Activated B cell treated with CpG ODN at 0.5 μM for 24 hours (primary cell): Measurements from ENCODE around the gene SRSF3. TPM values are rescaled to one million over a fixed set of nuclear protein-coding genes. Genes with fewer than 3 reads are reported as not detected.

Experiments used
- ATAC-seq: fragments of 200-7000 bp; cut with Tn5 transposase; one replicate; pipeline ENCODE4 v1.10.0; 2021; ENCODE audit warnings: low read depth, mild to moderate bottlenecking, moderate library complexity
- CTCF ChIA-PET: fragments of 350-600 bp; sonication (Branson Sonifier 250); formaldehyde crosslinking; loops from one replicate; lab custom pipeline; 2021; ENCODE audit warnings: antibody characterized with exemption; lab: Charles Lee
- POLR2A ChIA-PET: fragments of 350-600 bp; sonication (Branson Sonifier 250); formaldehyde crosslinking; loops from one replicate; lab custom pipeline; 2021; ENCODE audit warnings: antibody characterized with exemption; lab: Charles Lee
- DNase-seq: peaks from one replicate; pipeline ENCODE4 v3.0.0; 2022
- H3K27ac Mint-ChIP-seq: one replicate; pipeline ENCODE4 v1.8.0; 2020; ENCODE audit warnings: mixed read lengths
- H3K27me3 Mint-ChIP-seq: one replicate; pipeline ENCODE4 v1.8.0; 2021; ENCODE audit warnings: mixed read lengths
- H3K36me3 Mint-ChIP-seq: one replicate; pipeline ENCODE4 v1.8.0; 2021; ENCODE audit warnings: low read depth, mixed read lengths
- H3K4me1 Mint-ChIP-seq: one replicate; pipeline ENCODE4 v1.8.0; 2021; ENCODE audit warnings: mixed read lengths
- H3K4me3 Mint-ChIP-seq: one replicate; pipeline ENCODE4 v1.8.0; 2020; ENCODE audit warnings: mild to moderate bottlenecking, mixed read lengths
- H3K9me3 Mint-ChIP-seq: one replicate; pipeline ENCODE4 v1.8.0; 2020; ENCODE audit warnings: mixed read lengths
- CTCF ChIP-seq: fragments of 200-600 bp; IDR thresholded peaks from one replicate; pipeline ENCODE4 v1.8.0; 2022; ENCODE audit warnings: antibody characterized with exemption, mild to moderate bottlenecking
- intact Hi-C: fragments of 100-400 bp; cut with micrococcal nuclease; formaldehyde crosslinking; loops from one replicate; pipeline ENCODE4 v1.15.1; 2024
- total RNA-seq: library from RNA; stranded (reverse); gene quantifications from 2 replicates; pipeline ENCODE4 v1.2.3, GENCODE V29; 2022

The SRSF3 gene
- total RNA-seq, 1 donor from 2014 or later: 421 TPM

DNA sequence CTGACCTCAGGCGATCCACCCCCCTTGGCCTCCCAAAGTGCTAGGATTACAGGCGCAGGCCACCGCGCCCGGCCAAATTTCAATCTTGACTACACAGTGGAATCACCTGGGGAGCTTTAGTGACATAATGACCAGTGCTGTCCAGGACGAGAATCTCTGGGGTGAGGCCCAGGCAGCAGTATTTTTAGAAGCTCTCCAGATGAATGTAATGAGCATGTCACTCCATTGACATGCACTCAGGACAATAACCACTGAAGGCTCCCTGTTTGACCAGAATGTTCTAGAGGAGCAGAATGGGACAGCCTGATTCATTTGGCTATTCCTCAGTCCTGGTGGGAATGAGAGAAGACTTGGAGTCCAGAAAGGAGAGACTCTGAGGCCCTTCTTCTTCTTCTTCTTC is 39.2 kb downstream of the SRSF3 start:
- Mint-ChIP-seq H3K27me3 (no peaks in the 10 kb centered on the region), H3K36me3 (no peaks in the 10 kb centered on the region), H3K4me3 (no peak overlapping the region), H3K9me3 (no peaks in the 10 kb centered on the region), H3K4me1 (peaks cover 22% of the 10 kb centered on the region), H3K27ac (no peak overlapping the region)
- intact Hi-C loops: no loop called here
- no peak for TF ChIP-seq CTCF
- ATAC-seq (no peak), DNase-seq (no peak)
- CTCF ChIA-PET: interaction anchor here (1.3 kb wide), 1 partner anchor 127 kb away, joined by 3 read pairs; no protein-coding TSS in a partner anchor
- POLR2A ChIA-PET: interaction anchor here (0.6 to 0.7 kb wide), 3 partner anchors 9 to 110 kb away, joined by 3 to 5 read pairs (median 3); partner anchors contain the start of gene CDKN1A

DNA sequence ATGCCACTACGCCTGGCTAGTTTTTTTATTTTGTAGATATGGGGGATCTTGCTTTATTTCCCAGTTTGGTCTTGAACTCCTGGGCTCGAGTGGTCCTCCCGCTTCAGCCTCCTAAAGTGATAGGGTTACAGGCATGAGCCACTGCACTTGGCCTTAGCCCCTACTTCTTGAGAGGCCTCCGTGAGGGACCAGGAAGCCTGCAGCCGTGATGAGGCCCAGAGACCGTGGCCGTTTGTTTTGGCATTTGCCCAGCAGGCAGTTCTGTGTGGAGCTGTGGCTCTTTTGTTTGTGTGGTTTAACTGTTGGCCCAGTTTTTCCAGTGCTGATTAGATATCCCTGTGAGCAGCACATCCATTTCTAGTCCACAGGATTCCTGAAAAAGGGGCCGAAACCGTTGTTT is 39.8 kb downstream of the SRSF3 start:
- DNase-seq (no peak), ATAC-seq (no peak)
- H3K27me3 Mint-ChIP-seq: no peaks in the 10 kb centered on the region
- no peak for TF ChIP-seq CTCF
- ChIA-PET POLR2A (interaction anchor here (0.6 kb wide), 1 partner anchor 111 kb away, joined by 5 read pairs; no protein-coding TSS in a partner anchor), CTCF (no interaction called here)
- intact Hi-C loops: no loop called here
- H3K27ac Mint-ChIP-seq: no peak overlapping the region
- no peaks in the 10 kb centered on the region for H3K36me3 Mint-ChIP-seq
- peaks cover 16% of the 10 kb centered on the region for H3K4me1 Mint-ChIP-seq
- no peak overlapping the region for H3K4me3 Mint-ChIP-seq
- H3K9me3 Mint-ChIP-seq: no peaks in the 10 kb centered on the region

DNA sequence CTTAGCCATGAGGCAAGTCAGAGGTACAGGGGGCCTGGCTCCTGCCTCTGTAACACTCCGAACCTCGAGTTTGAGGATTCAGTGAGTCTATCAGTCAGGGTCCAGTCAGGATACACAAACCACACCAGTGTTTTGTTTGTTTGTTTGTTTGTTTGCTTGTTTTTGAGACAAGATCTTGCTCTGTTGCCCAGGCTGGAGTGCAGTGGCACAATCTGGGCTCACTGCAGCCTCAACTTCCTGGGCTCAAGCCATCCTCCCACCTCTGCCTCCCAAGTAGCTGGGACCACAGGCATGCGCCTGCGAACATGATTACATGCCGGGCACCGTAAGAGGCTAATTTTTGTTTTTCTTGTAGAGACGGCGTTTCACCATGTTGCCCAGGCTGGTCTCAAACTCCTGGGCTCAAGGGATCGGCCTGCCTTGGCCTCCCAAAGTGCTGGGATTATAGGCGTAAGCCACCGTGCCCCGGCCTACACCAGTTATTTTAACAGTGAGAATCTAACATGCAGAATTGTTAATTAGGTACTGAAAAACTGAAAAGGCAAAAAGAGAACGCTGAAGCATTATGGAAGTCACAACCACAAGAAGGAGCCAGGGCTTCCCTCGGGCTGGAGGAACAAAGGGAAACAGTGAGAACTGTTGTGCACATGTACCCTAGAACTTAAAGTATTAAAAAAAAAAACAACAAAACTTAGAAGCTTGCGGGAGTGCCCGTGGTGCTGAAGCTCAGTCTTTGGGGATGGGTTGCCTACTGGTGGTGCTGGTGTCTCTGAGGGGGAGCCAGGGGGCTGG is 40.4 kb downstream of the SRSF3 start:
- Mint-ChIP-seq H3K9me3 (no peaks in the 10 kb centered on the region), H3K36me3 (no peaks in the 10 kb centered on the region), H3K4me1 (peaks cover 10% of the 10 kb centered on the region), H3K27me3 (no peaks in the 10 kb centered on the region), H3K27ac (no peak overlapping the region), H3K4me3 (no peak overlapping the region)
- POLR2A ChIA-PET: no interaction called here
- ATAC-seq: no peak
- intact Hi-C loops: no loop called here
- no peak for TF ChIP-seq CTCF
- CTCF ChIA-PET: no interaction called here
- DNase-seq: no peak

DNA sequence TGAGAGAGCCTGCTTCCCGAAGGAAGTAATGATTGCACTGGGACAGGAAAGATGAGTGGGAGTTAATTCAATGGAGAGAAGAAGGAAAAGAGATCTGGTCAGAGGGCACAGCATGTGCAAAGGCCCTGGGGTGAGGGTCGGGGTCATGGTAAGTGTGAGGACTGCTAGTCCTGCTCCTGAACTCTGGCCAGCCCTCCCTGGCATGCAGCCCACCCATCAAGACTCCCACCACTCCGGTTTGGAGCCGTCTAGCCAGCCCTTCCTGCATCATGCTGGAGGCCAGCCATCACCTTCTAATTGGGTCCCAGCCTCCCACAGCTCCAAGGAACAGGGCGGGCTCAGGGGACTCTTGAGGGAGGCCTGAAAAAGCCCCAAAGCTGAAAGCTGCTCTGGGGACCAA is 42.1 kb downstream of the SRSF3 start:
- intact Hi-C loops: no loop called here
- H3K4me1 Mint-ChIP-seq: no peaks in the 10 kb centered on the region
- CTCF ChIA-PET: no interaction called here
- no peaks in the 10 kb centered on the region for H3K9me3 Mint-ChIP-seq
- TF ChIP-seq CTCF: no peak
- POLR2A ChIA-PET: no interaction called here
- H3K36me3 Mint-ChIP-seq: no peaks in the 10 kb centered on the region
- no peak overlapping the region for H3K4me3 Mint-ChIP-seq
- no peaks in the 10 kb centered on the region for H3K27me3 Mint-ChIP-seq
- ATAC-seq (no peak), DNase-seq (no peak)
- H3K27ac Mint-ChIP-seq: no peak overlapping the region

- no peaks in the 10 kb centered on the region for H3K9me3 Mint-ChIP-seq
- no peaks in the 10 kb centered on the region for H3K4me1 Mint-ChIP-seq
- ATAC-seq: no peak
- no peak for DNase-seq
- intact Hi-C loops: no loop called here
- H3K4me3 Mint-ChIP-seq: no peak overlapping the region
- no peaks in the 10 kb centered on the region for H3K27me3 Mint-ChIP-seq
- ChIA-PET POLR2A (no interaction called here), CTCF (no interaction called here)
- no peak overlapping the region for H3K27ac Mint-ChIP-seq
- TF ChIP-seq CTCF: no peak
- H3K36me3 Mint-ChIP-seq: no peaks in the 10 kb centered on the region
These were observed 42.7 kb downstream of the SRSF3 start for GRCh38 chr6:36636687-36637418.
